Activated CD4-positive, alpha-beta T cell treated with anti-CD3 and anti-CD28 coated beads for 24 hours (primary cell): ENCODE data around the gene ASRGL1.

Source experiments
- DNase-seq, 2 donors: peaks; one replicate each; pipeline ENCODE4 v3.0.0-alpha.2; 2020; ENCODE audit warnings: low read depth in 2 of 2

The ASRGL1 gene

DNA sequence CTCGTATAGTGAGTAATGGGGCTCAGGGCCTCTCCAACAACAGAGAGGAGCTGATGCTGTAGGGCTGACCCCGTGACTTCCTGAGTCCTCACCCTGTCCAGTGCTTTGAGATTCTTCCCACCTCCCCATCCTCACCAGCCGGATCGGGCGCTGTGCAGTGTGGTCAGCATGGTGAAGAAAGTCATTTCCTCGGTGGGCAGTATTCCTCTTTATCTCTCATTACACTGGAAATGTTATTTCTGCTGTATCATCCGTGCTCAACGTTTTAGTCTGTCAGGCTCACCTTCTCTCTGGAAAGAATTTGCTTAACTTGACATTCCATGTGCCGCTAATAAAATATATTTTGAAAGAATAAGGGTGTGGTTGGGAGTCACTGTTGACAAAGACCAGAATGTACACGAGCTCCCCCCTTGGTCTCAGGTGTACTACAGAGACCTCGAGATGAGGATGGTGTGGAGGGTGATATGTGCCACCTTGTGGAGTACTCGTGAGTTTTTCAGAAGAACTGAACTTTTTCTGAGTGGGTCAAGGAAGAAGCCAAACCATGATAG is 55.9 kb downstream of the ASRGL1 start:
- DNase-seq: no peak

DNA sequence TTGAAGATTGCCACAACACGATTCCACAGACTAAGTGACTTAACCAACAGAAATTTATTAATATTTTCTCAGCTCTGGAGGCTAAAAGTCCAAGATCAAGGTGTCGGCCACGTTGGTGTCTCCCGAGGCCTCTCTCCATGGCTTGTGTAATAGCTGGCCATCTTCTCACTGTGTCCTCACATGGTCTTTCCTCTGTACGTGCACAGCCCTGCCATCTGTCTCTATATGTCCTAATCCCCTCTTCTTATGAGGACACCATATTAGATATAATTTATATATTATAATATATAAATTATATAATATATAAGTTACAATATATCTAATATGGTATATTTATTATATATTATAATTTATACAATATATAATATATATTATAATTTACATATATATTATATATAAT is 56.5 kb downstream of the ASRGL1 start:
- no peak for DNase-seq

DNA sequence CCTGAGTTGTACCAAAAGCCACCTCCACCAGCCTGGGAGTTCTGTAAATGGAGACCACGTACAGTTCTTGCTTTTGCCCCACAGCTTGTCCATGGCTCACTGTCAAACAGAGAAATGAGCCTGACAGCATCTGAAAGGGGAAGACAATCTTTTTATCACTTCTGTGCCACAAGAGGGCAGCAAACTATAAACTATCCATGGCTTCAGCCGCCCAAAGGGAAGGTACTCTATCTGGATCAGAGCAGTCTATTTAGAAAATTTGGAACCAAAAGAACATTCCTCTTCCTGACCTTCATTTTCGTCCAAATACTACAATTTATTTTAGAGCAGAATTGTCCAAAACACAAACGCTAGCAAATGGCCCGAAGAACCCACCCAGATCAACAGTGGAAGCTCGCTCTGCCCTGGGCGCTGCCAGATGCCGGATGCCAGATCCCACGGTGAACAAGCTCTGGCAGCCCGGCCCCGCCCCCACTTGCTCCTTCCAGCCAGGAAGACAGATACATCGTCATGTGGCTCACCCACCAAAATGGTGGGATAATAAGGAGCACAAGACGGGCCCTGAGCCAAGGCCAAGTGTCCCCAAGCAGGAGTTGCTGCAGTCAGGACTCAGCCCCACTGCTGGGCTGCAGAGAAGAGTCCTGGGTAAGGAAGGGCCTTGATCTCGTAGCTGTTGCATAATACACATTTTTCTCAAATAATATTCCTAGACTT is 57.7 kb downstream of the ASRGL1 start:
- peak in 1 of 2 donors; percentile 36 for DNase-seq

DNA sequence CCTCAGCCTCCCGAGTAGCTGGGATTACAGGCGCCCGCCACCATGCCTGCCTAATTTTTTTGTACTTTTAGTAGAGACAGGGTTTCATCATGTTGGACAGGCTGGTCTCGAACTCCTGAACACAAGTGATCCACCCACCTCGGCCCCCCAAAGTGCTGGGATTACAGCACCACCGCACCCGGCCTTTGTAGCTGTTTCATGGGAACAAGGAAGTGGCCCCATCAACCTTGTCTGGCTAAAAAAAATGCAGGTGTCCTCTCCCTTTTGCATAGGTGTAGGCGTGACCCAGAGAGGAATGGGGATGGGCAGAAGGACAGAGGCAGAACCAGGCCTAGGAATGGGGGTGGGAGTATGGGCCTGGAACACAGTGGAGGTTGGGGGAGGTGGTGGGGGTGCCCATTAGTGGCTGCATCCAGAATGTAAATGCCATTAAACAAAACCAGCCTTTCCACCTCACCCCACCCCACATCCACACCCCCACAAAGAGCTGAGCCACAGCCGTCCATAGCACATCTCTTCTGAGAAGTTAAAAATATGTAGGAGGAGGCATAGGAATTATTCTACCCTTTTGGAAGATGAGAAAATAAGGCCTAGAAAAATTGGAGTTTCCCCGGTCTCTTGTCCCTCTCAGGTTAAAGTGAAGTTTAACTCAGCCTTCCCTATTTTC is 58.8 kb downstream of the ASRGL1 start:
- DNase-seq: no peak

DNA sequence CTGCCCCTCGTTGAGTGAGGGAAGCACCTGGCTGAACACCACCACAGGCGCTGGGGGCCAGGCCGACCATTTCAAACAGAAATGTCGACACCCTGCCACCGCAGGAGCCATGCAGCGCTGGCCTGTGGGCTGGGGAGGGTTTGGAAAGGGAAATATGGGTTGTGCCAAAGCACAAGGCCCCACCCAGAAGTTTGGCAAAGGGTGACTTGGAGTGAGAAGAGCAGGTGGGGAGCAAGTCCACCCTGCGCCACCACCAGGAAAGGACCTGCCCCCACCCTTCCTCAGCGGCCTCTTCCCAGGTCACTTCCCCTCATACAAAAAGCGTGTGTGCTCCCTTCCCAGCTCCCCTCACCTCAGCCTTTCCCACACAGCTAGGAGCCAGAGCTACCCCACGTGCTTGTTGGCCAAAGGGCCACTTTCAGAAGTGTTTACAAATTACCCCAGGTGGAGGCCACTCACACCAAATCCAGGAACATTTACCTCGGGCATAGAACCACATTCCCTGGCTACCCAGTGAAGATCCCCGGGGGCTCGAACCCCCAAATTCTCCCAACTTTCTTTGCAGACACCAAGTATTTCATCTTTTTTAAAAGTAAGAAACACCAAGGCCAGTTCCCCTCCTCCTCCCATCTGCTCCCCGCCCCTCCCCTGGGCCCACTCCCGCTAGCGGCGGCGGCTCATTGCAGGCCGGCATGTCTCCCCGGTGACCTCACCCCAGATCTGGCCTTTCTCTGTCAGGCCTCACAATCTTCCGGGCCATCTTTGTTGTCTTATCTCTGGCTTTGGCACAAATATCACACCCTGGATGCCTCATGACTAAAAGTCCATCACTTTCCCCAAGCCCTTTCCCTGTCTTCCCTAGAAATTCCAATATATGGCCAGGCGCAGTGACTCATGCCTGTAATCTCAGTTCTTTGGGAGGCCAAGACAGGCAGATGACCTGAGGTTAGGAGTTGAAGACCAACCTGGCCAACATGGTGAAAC is 61.1 kb downstream of the ASRGL1 start:
- no peak for DNase-seq

DNA sequence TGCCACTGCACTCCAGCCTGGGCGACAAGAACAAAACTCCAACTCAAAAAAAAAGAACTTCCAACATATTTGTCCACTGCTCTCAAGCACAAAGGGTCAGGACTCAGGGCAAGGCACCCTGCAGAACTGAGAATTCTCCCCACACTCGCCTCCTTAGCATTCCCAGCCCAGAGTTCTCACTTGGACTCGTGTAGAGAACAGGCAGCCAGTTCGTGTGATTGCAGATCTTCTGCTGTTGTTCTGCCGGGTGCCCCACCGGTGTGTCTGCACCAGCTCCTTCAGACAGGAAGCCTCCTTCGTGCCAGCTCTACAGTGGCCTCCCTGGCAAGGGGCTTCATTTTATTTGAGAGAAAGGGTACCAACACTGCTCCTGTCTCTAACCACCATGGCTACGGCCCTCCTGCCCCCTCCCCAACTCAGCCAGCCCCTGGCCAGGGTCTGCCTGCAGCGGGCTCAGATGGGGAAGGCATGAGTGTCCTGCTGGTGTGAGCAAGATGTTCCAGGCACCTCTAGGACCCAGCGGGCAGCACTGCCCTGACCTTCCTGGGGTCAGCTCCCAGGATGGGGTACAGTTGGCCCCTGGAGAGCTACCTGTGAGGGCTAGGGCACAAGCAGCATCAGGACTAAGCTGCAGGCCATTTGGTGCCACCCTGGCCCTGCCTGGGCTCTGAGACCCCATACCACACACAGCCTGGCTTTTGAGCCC is 62.1 kb downstream of the ASRGL1 start:
- DNase-seq: no peak

DNA sequence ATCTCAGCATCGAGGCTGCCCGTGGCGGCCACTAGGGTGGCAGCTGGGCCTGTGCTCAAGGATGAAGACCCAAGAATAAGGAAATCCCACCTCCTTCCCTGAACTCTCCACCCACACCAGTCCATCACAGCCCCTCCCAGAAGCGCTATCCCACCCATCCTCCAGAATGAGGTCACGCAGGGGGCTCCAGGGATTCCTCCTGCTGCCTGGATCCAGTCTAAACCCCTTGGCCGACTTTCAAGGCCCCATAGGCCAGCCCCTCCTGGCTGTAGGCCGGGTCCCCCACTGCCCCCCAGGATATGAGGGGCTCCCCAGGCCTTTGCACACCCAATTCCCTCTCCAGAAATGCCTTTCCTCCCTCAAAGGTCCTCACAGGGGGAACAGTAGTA is 62.6 kb downstream of the ASRGL1 start:
- no peak for DNase-seq

DNA sequence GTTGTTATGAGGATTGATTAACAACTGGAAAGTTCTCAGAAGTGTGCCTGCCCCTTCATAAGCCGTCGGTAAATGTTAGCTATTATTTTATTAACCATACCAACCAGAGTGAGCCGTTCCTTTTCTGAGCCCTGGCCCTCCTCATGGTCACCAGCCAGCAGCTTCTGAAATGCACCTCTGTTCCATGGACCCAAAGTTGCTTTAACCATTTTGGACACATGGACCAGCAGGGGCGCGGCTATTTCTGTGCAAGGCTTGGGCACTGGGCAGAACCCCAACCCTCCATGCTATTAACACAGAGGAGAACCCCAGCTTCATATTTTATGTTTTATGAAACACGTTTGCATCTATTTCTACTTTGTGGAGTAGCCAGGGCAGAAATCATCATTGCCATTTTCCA is 63.0 kb downstream of the ASRGL1 start:
- DNase-seq: no peak

DNA sequence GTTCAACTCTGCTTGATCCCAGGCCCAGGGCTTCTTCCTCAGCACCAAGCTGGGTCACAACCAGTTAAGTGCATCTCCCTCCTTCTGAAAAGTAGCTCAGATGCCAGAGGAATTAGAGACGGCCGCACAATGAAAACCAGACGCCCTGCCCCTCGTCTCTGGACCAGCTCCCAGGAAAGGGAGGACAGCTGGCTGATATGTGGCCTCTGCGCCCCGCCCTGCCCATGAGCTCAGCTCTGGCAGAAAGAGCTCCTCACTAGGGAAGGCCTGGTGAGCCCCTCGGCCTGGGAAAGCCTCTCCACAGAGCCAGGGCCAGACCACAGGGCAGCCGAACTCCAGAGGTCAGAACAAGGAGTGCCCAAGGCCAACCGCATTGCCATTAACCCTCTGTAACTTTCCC is 63.5 kb downstream of the ASRGL1 start:
- DNase-seq: no peak

DNA sequence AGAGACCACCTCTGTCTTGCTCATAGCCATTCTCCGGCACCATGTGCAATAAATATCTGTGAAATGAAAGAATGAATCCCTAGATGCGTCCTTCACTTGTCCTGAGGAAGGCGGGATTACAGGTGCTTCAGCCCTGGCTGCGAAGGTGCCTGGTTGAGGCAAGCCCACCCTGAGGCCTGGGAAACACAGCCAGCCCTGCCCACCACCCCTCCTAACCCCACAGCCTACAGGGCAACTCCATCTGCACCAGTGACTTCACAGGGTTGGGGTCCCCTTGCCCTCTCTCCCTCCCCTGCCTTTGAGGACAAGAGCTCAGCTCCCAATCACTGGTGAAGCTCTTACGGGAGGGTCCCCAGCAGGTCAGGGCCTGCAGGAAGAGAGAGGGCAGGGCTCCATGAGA is 64.1 kb downstream of the ASRGL1 start:
- DNase-seq: no peak

DNA sequence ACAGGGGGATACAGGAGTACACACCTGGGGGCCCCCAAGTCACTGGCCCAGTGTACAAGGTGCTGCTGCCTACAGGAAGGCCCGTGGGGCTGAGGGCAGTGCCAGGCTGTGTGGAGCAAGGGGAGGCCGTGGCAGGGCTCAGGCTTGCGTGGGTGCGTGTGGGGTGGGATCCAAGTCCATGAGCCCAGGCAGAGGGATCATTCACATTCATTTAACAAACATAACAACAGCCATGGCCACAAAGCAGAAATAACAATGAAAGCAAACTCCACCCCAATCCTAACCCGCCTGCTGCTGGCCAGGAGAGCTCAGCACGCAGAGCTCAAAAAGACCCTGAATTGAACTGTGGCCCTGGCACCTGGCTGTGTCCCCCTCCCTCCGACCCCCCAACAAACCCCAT is 64.6 kb downstream of the ASRGL1 start:
- DNase-seq: no peak

DNA sequence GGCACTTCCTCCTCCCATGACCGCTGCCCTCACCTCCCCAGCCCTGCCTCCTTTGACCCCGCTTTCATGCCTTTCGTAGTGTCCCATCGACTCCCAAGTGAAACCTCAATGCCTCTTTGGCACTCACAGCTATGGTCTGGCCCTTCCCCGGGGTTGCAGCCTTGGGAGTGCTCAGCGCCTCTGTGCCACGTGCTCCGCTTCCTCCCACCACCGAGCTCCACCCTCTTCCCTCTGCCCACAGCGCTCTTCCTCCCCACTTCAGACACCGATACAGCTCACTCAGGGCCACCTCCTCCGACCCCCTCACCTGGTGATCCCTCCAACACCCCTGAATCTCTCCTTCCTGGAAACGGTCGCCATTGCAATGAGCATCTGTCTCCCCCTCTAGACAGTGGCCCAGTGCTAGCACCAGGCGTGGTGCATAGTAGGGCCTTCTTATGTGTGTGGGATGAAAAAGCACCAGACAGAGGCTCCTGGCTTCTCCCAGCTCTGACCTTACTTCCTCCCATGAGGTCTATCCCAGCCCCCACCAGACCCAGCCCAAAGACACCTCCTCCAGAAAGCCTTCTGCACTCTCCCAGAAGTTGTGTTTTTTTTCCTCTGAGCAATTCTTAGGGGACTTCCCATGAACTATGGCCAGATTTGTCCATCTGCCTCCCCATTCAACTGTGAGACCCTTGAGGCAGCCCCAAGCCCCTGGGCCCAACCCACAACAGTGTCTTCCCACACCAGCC is 65.1 kb downstream of the ASRGL1 start:
- DNase-seq: peak in 1 of 2 donors; percentile 28

DNA sequence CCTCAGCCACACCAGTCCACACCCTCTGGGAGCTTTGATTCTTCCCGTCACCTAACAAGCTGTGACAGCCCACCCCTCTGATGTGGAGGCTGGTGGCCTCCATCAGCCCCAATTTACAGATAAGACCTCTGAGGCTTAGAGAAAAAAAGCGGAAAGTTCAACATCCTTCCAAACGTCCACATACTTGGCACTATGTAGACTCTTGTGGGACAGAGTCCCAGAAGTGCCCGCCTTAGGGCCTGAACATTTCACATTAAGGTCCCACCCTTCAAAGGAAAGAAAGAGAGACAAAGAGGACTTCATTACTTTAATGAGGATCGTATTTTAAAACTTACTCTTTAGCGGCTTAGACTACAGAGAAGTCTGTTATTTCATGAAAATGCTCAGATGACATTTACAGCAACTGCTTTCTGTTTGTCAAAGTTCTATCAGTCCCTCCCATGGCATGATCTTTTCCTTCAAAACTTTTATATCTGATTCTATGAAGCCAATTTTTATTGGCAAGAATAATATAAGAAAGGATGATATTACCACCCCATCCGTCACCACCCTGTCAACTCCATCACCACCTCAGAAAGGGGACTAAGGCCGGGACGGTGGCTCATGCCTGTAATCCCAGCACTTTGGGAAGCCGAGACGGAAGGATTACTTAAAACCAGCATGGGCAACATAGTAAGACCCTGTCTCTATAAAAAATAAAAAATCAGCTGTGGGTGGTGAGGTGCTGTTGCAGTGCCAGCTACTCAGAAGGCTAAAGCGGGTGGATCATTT is 65.9 kb downstream of the ASRGL1 start:
- DNase-seq: no peak

DNA sequence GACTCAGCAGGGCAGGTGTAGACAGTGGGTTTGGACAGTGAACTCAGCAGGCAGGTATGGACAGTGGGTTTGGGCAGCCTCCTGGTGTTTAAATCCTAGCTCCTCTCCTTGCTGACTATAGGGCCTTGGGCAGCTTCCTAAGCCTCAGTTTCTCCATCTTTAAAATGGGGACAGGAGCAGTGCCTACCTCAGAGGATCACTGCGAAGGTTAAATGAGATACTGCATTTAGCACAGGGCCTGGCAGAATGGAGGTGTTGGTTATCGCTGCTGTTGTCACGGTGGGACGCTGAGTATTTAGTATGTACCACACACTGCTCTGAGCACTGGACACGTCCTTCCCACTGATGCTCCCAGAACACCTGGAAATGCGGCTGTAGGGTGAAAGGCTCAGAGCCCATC is 67.2 kb downstream of the ASRGL1 start:
- DNase-seq: no peak

DNA sequence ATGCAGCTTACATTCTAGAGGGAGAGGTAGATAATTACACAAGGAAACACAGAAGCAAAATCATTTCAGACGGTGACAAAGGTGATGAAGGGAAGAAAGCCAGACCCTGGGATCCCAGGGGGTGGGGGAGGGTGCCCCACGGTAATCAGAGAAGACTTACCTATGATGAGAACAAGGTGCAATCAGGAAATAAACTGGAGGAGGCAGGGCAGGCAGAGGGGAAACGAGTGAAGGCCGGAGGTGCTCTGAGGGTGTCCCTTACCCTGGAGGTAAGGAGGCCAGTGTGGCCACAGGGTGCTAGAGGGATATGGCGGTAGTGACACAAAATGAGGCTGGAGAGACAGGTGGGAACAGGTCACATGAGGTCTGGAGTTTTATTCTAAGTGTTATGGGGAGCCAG is 67.7 kb downstream of the ASRGL1 start:
- no peak for DNase-seq

DNA sequence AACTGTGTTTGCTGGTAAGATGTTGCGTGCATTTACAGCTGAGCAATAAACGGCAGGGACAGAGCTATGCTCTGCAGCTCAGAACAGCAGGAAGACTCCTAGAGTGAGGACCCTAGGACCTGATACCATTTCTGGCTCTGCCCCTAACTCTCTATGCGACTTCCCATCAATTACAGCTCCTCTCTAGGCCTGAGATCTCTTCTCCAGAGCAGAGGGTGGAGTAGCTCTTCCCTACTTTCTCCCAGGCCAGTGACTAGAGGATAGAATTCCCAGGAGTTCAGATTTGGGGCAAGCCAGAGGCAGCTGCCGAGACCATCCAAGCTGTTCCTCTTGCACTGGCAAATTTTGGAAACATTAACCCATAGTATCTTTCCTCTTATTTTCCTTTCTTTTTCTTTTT is 68.8 kb downstream of the ASRGL1 start:
- DNase-seq: no peak

DNA sequence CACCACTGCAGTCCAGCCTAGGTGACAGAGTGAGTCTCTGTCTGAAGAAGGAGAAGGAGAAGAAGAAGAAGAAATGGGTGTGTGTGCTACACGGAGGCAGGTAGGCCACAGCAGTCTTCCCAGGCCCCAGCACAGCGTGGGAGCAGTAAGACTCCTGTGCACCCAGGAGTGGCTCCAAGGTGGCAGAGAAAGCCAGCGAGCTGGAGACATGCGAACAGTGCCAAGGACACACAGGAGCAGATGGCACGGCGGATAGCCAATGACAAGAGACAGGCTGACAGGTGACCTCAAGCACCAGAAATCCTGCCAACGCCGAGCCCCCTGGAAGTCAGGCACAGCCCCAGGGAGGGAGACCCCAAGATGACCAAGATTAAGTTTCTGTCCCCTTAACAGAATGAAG is 72.6 kb downstream of the ASRGL1 start:
- no peak for DNase-seq

DNA sequence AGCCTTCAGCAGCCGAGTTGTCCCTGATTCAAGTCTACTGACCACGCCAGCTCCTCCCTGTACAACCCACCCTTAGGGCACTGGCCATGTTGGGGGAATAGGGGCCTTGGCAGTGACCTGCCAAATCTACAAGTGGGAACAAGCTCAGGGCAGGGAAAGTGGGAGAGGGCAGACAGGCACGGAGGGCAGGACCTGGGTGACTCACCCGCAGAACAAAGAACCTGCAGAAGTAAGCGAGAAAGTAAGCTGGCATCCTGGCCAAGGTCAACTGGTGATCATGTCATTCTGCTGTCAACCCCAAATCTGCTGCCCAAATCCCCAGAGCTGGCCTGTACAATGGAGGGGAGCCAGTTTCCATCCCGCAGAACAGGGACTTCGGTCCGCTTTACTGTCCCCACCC is 73.7 kb downstream of the ASRGL1 start:
- DNase-seq: no peak

DNA sequence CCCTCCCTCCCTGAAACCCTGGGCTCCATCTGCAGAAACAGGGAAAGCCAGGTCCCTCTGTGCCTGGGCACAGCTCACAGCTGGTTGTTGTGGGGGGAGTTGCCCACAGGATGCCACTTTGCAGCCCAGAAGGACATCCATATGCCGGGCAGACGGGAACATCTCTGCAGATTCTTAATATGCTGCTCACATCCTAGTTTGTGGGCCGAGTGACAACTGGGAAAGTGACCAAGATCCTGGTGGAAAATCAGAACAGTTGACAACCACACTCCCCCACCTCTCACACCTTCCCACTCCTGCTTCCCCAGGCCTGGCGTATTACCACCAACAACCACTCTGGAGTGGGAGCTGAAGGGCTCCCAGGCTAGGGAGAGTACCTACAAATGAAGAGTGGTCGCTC is 74.3 kb downstream of the ASRGL1 start:
- no peak for DNase-seq

DNA sequence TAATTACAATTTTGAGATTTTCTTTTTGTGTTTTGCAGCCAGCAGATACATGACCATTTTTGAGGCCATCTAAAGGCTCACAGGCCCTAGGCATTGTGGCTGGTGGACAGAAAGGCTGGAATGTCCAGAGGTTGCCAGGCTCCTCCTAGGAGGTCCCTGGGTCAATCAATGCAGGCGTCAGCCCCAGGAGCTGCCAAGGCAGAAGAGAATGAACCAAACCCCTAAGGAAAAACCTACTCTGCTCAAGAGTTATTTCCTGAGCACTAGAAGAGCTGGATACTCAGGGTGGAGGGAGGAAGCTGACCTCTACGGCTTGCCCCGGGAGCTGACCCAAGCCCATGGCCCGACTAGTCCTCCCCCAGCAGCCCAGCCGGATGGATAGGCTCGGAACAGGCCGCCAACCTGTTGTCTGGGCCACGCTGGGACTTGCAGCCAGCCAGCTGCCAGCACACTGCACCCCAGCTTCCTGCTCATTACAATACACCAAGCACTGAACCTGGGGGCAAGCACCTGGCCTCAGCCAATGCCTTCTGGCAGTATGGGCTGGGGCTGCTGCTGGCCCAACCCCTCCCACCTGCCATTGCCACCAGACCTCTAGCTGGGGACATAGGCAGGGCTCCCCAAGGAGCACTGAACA is 75.9 kb downstream of the ASRGL1 start:
- no peak for DNase-seq
